GM03348 (cell line): Measurements from ENCODE around the gene DLGAP1.
"Not testable (repeated sequence)": the region's sequence is repeated elsewhere in the genome, so short reads cannot be mapped to it uniquely, and the experiment has no call there.

Experiments
- DNase-seq: peaks from one replicate; pipeline ENCODE4 v3.0.0; 2012; ENCODE audit warnings: low spot score

DLGAP1 gene

GRCh38 chr18:3493501-3494244 lies 961.4 kb downstream of the DLGAP1 start:
- no peak for DNase-seq

GRCh38 chr18:3492721-3493120 lies 962.4 kb downstream of the DLGAP1 start:
- DNase-seq, result no peak

GRCh38 chr18:3491981-3492555 lies 963.0 kb downstream of the DLGAP1 start:
- DNase-seq, result no peak

GRCh38 chr18:3489462-3489861 lies 965.6 kb downstream of the DLGAP1 start:
- DNase-seq, result no peak

- no peak for DNase-seq
Measured at GRCh38 chr18:3486512-3486911, 968.6 kb downstream of the DLGAP1 start.

DNA sequence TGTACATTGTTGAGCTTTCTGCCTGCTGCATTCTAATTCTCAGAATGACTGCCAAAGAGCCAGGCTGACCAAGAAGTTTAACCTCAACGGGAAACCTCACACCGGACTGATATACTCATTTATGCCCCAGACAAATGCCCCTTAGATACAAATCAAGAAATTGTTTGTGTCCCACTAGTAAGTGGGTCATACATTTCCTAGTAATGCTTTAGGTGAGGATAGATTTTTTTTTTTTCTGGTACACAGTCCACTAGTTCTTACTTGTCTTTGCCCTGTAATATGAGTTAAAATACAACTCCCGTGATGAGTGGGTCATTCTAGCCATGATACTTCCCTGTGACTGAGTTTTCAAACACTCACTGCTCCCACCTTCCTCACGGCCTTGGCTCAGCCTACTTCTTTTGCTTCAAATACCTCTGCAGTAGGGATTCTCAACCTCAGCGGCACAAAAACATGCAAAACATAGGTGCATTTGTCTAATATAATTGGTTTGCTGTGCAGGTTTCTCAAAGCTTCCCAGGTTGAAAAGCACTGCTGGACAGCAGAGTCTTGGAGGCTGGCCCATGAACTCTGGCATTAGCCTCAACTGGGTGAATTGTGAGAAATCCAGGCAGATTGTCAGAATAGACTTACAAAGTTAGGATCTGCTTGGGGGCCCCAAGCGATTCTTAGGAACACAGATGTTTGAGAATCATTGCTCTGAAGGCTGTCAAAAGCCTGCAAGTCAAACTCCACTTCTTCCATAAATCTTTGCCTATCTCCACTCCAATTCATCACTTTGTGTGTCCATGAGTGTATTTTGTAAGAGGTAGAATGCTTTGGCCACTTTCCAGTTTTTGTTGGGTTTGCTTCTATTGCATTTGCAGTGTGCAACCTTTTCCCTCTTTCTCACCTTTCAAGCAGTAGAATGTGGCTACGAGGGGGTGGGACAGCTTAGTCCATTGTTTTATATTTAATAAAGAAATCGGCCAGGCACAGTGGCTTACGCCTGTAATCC lies 969.7 kb downstream of the DLGAP1 start:
- DNase-seq, result no peak

DNA sequence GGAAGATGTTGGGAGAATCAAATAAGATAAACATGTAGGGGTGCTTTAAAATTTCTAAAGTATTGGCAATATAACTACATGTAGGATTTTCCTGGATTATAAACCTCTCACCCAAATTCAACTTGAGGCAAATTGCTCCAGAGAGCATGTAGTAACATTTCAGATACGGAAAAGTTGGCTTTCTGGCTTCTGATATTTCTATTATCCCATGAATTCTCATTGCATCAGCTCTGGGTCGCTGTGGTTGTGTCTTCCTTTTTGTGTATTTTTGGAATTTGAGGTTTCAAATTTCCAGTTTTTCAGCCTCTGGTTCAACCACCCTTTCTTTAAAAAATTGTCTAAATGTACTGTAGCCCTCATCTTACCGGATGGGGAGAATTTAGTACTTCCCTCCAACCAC lies 972.8 kb downstream of the DLGAP1 start:
- DNase-seq, result no peak

DNA sequence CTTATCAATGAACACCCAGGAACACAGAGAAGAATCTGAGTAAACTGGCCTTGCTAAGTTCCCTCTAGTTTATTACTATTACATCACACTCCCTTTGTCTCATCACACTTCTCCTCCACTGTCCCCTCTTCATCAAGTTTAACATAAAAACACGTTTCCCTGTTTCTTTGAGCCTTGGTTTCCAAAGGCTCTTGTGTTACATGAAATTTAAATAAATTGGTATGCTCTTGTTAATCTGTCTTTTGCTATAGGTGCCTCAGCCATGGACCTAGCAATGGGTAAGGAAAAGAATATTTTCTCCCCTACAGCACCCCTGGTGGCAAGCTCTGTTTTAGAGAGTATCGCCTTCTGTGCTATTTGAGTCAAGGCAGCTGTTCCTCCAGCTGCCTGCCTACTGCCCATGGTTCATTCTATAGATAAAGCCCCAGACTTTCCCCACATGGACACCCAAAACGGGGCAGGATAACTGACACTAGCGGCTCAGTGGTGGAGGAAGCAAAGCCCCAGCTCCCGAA lies 973.4 kb downstream of the DLGAP1 start:
- peak; percentile 42 for DNase-seq

DNA sequence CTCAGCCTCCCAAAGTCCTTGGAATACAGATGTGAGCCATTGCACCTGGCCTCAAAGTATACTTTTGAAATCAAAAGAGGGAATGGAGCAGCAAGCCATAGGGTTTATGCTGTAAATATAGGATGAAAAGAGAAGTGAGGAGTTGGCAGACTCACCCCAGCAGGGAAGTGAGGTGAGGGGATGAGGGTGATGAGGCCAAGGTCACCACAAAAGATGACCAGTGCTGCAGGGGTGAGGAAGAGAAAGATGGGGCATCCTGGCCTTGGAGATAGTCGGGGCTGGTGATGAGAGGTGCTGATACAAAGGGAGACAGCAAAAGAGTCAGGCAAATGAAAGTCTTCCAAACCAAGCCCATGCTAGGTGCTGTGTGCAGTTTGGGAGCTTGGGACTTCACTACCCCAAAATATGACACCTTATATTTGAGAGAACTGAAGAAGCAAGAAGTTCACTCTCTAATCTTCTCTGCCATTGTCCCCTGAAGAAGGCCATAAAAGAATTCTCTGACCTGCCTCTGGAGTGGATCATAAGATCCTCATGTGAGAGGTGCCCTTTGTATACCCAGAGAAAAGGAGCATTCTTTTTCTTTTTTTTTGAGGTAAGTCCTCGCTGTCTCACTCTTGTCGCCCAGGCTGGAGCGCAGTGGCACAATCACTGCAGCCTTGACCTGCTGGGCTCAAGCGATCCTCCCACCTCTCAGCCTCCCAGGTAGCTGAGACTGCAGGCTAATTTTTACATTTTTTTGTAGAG lies 974.1 kb downstream of the DLGAP1 start:
- no peak for DNase-seq

GRCh38 chr18:3479978-3480509 lies 975.1 kb downstream of the DLGAP1 start:
- no peak for DNase-seq

DNA sequence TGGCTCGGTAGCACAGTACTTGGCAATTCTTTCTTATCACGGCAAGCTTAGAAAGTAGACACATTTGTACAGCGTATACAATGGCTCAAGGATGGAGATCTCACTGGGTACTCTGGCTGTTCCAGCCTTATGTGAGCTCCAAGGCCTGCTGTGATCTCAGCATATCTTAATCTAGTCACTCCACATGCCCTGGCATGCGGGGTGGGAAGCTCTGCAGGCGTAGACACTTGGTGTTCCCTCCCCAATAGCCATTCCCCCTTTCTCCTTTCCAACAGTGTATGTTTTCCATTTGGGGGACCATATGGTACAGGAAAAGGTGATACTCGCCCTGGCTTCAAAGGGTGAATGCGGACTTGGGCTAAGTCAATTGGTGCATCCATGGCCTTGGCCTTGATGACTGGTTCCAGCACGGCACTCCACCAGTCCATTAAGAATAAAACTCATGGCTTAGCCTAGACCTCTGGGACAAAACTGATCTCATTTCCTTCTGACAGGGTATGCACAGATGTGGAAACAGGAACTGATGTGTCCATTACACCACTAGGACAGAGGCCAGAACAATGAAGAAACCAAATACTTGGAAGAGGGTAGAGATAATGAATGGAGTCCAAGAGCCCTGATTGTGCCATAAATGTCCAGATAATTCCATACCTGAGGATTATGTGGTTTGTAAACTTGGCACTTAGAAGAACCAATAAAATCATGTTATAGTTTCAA lies 976.7 kb downstream of the DLGAP1 start:
- DNase-seq, result peak; percentile 41

- no peak for DNase-seq
Measured at GRCh38 chr18:3472681-3473544, 982.2 kb downstream of the DLGAP1 start.

DNA sequence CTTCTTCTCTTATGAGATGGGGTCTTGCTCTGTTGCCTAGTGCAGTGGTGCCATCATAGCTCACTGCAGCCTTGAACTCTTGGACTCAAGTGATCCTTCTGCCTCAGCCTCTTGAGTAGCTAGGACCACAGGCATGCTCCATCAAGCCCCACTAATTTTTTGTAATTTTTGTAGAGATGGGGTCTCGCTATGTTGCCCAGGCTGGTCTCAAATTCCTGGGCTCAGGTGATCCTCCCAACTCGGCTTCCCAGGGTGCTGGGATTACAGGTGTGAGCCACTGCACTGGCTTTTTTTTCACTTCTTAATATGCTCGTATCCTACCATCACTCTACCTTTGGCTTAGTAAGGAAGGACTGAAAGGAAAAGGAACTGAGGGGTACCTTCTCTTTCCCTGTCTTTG lies 983.0 kb downstream of the DLGAP1 start:
- DNase-seq, result not testable (repeated sequence)

DNA sequence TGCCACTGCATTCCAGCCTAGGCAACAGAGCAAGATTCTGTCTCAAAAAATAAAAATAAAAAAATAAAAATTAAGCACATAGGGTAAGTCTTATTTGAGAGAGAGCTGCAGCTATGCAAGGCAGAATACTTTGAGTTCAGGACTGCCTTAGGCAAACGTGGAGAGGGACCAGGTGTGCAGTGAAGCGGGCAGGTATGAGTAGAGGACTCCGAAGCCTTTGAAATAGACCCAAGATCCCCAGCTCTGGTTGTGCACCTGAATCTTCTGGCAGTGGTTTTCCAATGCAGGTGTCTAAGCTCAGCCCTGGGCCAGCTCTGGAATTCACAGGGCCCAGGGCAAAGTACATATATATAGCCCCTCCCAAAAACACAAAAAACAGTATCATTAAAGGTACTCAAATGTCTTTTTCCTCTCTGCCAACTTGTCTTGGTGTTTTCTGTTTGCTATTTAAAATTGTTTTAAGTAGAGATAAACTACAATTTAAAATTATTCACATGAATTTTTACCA lies 983.9 kb downstream of the DLGAP1 start:
- no peak for DNase-seq

DNA sequence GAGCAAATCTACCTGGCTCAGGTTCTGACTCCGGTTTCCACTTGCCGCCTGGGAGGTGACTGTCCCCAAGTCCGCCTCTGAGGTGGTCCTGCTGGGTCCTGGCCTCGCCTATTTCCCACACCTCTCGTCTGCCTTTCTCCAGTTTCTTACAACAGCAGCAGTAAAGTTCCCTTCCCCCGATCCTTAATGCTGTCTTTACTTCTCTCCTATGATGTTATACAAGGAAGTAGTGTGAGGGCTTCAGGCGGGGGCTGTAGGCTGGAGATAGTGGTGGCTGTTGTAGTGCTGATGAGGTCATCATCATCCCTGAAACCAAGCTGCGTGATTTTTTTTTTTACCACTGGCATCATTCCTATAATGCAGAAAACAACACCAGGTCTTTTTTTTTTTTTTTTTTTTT lies 986.3 kb downstream of the DLGAP1 start:
- DNase-seq, result no peak

DNA sequence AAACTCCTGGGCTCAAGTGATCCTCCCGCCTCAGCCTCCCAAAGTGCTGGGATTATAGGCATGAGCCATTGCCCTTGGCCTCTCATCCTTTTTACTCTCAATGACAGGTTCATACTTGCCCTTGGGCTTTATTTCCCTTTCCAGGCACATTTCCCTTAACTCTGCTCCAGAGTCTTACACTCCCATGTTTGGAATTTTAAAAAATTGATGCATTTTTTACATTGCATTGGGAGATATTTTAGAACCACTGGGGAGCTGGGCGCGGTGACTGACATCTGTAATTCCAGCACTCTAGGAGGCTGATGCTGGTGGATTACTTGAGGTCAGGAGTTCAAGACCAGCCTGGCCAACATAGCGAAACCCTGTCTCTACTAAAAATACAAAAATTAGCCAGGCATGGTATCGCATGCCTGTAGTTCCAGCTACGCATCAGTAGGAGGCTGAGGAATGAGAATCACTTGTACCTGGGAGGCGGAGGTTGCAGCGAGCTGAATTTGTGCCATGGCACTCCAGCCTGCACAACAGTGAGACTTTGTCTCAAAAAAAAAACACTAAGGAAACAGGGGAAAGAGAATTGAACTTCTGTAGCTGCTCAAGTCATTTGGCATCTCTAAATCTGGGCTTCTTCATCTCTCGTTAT lies 986.9 kb downstream of the DLGAP1 start:
- no peak for DNase-seq

DNA sequence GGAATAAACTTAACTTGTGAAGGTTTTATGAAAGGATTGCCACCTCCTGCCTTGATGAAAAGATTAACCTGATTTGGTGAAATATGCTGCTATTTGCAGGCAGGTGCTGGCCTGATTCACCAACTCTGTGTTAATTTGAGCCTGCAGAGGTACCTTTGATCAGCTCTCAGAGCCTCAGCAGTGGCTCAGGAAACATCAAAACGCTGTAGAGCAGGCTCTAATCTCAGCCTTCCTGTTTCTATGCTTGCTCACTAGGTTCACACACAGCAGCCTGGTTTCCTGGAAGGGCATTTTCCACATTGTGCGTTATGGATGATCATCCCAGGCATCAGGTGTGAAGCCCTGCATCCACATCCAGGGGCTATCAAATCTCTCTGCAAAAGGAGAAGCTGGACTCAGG lies 988.2 kb downstream of the DLGAP1 start:
- DNase-seq, result no peak

GRCh38 chr18:3466045-3466444 lies 989.1 kb downstream of the DLGAP1 start:
- peak; percentile 83 for DNase-seq

DNA sequence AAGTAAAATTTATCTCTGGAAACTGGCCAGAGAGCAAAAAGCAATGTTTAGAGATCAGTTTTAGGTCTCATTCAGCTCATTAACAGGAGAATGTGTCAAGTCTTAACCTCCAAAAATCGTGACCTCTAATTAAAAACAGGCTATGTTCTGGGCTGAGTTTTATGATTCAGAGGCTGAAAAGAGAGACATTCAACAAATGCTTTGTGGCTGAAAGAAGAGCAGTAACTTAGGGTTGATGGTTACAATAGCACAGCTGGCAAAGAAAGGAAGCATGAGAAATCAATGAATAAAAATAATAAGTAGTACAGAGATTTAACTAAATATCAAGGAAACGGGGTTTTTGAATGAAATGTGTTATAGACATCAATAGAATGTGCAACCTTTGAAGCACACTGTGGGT lies 992.1 kb downstream of the DLGAP1 start:
- DNase-seq, result peak; percentile 58
